ENCODE results near the gene GRID1. TPM values are rescaled to one million over a fixed set of nuclear protein-coding genes. Genes with fewer than 3 reads are reported as not detected.

The GRID1 gene
- total RNA-seq, 1 donor from 2014 or later = 3.0 TPM

DNA sequence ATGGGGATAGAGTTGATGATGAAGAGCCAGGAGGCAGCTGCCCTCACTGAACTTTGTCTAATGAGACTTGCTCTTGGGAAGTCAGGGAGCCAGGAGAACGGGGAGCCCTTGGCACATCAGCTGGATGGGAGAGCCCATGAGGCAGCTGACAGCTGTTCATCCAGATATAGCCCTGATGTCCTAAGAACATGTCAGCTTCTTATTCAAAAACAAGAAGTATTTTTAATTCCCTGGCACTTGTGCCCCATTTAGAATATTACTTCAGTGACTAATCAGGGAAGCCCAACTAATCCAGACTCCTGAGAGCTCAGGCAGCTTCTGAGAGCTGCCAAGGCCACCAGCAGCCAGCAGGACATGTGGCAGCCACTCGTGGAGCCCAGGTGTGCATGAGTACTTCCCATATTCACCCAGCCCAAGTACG, 363.4 kb downstream of the GRID1 start:
- intact Hi-C loops (cut with DNase I) = no loop called here
- DNase-seq (ENCODE audit: low spot score) = no peak

DNA sequence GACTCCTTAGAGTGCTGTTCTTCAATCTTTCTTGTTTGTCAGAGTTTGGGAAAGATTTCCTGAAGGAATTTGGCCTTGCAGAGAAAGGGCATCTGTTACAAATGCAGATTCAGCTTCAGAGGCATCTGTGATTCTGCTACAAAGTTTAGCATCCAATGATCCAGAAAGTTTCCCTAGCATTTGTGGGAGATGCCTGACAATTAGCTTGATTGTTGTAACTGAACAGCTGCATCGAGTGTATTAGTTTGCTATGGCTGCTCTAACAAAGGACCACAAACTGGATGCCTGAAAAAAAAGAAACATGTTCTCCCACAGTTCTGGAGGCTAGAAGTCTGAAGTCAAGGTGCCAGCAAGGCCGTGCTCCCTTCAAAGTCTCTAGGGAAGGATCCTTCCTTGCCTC, 365.1 kb downstream of the GRID1 start:
- intact Hi-C loops (cut with DNase I) = no loop called here
- DNase-seq (ENCODE audit: low spot score) = no peak

DNA sequence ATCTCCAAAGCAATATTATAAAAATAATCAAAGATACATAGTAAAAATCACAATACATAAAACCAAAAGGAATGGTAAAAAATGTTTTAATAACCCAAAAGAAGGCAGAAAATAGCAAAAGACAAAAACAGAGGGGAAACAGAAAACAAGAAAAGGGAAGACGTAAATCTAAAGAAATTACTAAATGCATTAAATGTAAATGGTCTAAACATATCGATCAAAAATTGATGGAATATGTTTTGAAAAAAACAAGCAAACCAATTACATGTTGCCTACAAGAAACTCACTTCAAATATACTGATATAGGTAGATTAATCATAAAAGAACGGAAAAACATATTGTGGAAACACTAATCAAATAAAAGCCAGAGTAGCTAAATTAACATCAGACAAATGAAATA, 369.1 kb downstream of the GRID1 start:
- intact Hi-C loops (cut with DNase I) = loop anchor here (10.0 kb wide), 1 partner anchor 367 kb away; the partner anchor contains the start of gene GRID1
- no peak for DNase-seq (ENCODE audit: low spot score)

DNA sequence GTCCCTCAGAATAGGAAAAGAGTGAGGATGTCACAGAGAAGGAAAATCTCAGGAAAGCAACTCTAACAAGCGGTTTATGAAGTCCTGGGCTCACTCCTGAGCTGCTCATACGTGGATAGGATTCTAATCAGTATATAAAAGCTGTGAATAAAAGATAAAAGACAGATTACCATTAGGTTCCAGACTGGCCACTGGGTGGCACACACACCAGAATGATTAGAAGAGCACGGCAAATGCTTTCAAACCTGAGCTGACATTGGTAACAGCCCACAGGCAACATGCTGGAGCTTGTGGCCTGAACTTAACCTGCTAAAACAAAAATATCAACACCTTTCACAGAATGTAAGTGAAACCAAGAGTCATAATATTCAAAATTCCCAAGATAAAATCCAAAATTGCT, 370.8 kb downstream of the GRID1 start:
- intact Hi-C loops (cut with DNase I) = loop anchor here (10.0 kb wide), 1 partner anchor 369 kb away; the partner anchor contains the start of gene GRID1
- DNase-seq (ENCODE audit: low spot score) = no peak

DNA sequence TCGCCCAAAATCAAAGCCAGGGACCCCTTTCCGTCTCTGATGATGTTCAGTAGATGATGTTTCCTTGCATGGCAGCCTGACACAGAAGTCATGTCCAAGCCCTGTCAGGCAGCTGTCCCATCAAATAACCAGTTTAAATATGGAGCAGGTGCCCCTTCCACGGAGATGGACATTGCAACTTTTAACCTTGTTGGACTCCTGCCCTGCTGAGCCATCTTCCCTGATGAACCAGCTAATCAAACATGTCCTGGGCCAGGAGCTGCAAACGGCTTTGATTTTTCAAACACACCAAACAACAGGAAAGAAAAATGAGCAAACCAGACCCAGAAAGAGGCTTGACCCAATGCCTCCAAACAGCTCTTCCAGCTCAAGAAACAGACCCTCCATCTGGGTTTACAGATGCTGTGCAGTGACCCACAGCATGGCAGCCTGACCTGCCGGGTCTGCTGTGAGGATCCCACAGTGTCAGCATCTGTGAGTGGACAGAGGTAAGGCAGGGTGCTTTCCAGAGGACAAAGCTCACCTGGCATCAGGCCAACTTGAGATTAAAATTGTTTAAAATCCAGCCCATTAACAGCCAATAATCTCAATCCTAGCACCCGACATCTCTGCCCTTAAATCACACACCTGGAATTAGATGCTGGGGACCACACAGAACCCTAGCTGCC, 372.6 kb downstream of the GRID1 start:
- intact Hi-C loops (cut with DNase I) = loop anchor here (5.0 to 10.0 kb wide), 2 partner anchors 73 to 371 kb away; partner anchors contain the start of gene GRID1
- DNase-seq (ENCODE audit: low spot score) = no peak

DNA sequence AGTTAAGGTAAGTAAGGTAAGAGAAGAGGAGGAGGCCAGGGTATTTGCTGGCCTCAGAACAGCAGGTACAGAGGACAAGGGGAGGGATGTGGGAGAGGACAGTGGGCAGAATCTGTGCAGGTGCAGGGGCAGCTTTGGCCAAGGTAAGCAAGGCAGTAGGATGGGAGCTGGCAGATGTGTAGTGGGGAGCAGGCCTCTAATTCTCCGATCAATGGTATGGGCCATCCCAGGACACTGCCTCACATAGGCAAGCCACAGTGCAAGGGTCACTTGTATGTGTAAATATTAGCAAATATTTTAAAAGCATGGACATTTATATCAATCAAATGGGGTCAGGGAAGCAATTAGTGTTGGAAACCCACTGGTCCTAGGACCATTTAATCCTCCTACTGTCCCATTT, 373.5 kb downstream of the GRID1 start:
- DNase-seq (ENCODE audit: low spot score) = no peak
- intact Hi-C loops (cut with DNase I) = loop anchor here (5.0 to 10.0 kb wide), 2 partner anchors 74 to 372 kb away; partner anchors contain the start of gene GRID1

DNA sequence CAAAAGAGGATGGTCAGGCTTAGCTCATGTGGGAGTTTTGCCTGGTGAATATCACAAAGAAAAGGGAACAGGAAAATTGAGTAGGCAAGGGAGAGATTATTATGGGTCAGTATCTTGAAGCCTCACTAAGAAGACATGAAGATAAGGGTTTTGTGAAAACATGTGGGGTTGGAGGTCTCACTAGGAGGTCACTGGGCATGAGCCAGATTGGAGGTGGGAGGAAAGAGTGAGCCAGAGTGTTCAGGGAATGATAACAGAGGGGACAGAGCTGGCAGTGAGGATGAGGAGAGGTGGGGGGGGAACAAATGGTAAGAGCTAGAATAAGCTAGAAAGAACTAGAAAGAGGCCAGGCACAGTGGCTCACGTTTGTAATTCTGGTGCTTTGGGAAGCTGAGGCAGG, 374.3 kb downstream of the GRID1 start:
- intact Hi-C loops (cut with DNase I) = loop anchor here (5.0 to 10.0 kb wide), 2 partner anchors 75 to 372 kb away; partner anchors contain the start of gene GRID1

DNA sequence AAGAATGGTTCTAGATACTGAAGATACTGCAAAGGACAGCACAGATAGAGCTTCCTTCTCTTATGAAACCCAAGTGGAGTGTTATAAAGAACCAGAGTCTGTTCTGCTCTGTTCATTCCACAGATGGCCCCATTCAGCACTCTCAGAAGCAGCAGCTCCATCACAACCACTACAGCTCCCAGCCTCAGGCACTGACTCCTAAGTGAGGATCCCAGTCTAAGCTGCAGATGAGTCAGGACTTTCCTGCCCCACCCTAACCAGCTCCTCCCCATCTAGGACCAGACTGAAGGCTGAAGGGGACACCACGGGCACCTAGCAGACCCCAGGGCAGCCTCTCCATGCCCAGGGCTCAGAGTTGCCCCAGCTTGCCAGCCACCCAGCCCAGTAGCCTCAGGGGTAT, 379.8 kb downstream of the GRID1 start:
- intact Hi-C loops (cut with DNase I) = no loop called here
- DNase-seq (ENCODE audit: low spot score) = no peak

More for the DNA sequence above, 374.3 kb downstream of the GRID1 start:
- no peak for DNase-seq (ENCODE audit: low spot score)

DNA sequence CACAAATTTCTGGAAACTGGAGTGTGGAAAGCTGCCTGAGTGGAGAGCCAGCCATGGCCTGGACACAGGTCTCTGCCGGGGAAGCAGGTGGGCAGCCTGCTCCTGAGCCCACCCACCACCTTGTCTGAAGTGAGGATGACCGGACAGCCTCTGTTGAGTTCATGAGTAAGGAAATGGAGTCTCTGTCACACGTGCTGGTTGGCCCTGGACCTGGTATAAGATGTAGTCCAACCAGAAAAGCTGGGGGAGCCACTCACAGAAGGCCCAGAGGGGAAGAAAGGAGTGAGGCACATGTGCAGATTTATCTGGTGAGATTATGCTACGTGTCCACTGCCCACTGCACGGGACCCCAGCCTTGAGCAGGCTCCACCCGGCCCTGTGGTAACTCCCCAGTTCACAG, 383.5 kb downstream of the GRID1 start:
- DNase-seq (ENCODE audit: low spot score) = no peak
- intact Hi-C loops (cut with DNase I) = no loop called here

DNA sequence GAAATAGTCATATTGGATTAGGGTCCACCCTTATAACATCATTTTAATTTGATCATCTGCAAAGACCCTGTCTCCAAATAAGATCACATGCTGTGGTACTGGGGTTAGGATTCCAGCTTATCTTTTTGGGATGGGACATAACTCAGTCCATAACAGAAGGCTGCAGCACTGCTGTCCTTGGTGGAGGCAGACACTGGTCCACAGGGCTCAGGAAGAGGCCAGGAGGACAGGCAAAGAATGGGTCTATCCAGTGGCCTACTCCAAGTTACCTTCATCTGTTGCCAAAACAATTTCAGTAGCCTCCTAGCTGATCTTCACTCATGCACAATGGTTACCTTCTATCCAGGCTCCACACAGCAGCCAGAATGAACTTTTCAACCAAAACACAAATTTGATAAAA, 387.0 kb downstream of the GRID1 start:
- intact Hi-C loops (cut with DNase I) = no loop called here
- DNase-seq (ENCODE audit: low spot score) = no peak

DNA sequence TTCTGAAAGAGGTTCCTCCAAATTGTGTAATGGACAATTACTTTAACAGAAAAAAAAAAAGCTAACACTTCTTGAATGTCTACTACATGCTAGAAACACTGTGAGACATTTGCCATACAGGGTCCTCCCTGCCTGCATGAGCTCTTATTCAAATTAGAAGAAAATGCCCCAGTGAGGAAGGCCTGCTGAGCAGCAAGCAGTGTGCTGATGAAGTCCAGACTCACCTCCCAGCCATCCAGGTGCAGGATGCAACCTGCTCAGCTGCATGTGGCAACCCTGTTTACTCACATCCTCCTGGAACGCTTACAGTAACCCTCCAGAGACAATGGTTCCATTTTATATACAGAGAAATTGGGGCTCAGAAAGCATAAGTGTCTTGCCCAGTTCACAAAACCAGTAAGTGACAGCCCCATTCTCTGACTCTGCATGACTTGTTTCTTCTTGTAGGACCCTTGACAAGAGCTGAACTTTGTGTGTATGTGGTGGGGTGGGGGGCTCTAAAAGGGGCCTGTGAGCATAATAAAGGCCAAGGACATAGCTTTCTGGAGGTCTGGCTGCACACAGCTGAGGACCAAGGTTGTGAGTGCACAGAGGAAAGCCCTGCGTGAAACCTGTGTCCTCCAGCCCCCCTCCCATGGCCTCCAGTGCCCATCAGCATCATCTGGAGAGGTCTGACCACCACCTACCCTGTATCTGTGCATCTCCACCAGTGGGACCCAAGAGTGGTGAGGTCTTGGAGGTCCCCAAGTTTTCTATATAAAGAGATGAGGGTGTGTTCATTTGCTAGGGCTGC, 387.8 kb downstream of the GRID1 start:
- intact Hi-C loops (cut with DNase I) = no loop called here
- DNase-seq (ENCODE audit: low spot score) = no peak

DNA sequence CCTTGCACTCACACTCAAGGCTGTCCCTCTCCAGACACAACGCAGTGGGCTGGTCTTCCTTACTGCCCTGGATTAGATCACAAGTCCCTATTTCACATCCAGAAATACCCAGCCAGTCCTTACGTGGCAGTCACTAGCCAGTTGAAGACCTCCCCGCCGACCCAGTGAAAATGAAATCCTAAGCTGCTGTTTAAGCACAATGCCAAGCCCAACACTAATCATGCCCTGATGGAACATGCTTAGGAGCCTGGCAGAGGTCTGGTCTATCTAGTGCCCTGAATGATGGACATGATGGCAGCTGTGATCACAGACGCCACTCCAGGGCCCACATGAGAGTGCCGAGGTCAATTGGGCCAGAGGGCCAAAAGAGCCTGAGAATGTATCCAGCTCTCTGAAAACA, 389.0 kb downstream of the GRID1 start:
- DNase-seq (ENCODE audit: low spot score) = no peak
- intact Hi-C loops (cut with DNase I) = no loop called here

DNA sequence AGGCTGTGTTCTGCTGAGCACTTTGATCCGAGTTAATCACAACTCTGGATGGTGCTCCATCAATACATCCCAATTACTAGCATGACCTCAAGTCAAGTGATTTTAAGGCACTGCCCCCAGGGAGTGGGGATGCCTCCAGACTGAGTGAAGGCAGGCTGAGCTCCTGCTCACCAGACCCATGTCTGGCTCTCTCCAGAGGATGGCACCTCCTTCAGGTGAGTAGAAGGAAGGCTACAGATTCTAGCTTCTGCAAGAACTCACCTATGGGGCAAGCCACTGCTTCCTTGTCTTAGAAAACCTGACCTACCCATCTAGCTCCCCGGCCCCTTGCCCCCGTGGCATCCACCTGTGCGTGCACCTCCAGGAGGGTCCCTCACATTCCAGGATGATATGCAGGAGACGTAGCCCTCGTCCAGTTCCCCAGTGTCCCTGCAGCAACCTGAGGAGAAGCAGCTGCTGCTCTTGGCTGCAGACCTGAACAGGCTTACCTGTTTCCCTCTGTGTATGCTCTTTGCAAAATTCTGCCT, 390.3 kb downstream of the GRID1 start:
- intact Hi-C loops (cut with DNase I) = no loop called here
- no peak for DNase-seq (ENCODE audit: low spot score)

DNA sequence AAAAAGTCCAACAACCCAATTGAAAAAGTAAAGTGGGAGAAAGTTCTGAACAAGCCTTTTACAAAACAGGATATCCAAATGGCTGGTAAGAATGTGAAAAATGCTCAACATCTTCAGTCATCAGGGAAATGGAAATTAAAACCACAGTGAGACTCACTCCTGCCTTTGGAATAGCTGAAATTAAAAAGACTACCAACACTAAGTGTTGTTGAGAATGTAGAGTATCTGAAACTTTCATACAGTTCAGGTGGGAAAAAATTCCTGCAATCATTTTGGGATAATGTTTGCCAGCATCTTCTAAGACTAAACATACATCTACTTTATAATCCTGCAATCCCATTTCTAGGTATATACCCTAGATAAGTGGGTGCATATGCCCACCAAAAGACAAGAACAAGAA, 395.1 kb downstream of the GRID1 start:
- intact Hi-C loops (cut with DNase I) = no loop called here
- no peak for DNase-seq (ENCODE audit: low spot score)

DNA sequence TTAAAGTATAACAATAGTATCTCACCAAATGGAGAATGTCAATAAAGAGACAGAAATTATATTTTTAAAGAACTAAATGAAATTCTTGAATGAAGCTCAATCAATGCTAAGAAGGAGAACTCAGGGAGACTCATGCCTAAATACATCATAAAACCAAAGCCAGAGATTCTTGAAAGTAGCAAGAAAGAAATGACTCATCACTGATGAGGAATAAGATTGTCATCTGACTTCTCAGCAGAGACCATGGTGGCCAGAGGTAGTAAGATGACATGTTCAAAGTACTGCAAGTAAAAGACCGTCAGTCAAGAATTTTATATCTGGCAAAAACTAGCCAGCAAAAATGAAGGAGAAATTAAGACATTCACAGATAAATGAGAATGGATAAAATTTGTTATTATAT, 399.0 kb downstream of the GRID1 start:
- intact Hi-C loops (cut with DNase I) = no loop called here
- no peak for DNase-seq (ENCODE audit: low spot score)

DNA sequence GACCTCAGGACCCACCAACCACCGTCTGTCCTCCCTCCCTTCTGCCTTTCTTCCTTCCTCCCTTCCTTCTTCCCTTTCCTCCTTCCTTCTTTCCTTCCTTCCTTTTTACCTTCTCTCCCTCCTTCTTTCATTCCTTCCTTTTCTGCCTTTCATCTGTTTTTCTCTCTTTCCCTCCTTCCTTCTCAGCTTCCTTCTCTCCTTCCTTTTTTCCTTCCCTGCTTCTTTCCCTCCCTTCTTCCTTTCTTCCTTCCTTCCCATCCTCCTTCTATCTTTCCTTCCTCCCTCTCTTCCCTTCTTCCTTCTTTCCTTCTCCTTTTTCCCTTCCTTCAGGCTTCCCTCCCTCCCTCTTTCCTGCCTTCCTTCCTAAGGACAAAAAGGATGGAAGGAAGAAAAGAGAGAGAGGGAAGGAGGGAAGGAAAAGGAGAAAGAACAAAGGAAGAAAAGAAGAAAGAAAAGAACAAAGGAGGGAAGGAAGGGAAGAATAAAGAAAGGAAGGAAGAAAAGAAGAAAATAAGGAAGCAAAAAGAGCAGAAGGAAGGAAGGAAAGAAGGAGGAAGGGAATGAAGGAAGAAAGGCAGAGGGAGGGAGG, 405.0 kb downstream of the GRID1 start:
- DNase-seq (ENCODE audit: low spot score) = no peak

DNA sequence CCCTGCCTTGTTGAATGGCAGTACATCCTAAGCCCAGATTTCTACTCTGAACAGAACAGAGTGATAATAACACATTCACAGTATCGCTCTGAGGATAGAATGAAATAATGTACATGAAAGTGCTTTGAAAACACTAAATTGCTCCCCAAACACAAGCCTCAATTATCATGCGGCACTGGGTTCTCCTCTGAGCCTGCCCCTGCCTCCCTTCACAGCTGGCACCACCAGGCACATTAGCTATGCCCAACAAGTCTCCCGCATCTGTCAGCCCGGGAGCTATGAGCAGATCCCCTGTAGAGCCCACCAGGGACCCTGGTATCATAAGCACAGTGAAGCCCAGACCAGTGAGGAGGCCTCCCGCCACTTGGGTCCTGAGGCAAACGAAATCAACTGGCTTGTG, 405.5 kb downstream of the GRID1 start:
- intact Hi-C loops (cut with DNase I) = no loop called here
- DNase-seq (ENCODE audit: low spot score) = no peak

More for the DNA sequence above, 405.0 kb downstream of the GRID1 start:
- intact Hi-C loops (cut with DNase I) = no loop called here

DNA sequence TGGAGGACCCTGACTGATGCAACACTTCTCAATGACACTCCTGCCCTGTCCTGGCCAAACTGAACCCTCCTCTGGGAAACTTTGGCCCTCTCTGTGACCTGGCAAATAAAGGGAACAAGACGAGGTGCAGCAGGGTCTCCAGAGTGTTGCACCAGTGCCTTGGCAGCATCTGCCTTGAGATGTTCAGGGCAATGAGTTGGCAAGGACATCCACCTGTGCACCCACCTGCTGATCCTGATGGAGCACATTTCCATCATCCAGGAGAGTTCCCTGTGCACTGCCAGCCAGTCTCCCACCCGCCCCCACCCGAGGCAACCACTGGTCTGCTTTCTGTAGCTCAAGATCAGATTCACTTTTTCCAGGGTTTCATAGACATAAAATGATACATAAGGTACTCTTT, 407.4 kb downstream of the GRID1 start:
- no peak for DNase-seq (ENCODE audit: low spot score)
- intact Hi-C loops (cut with DNase I) = no loop called here

DNA sequence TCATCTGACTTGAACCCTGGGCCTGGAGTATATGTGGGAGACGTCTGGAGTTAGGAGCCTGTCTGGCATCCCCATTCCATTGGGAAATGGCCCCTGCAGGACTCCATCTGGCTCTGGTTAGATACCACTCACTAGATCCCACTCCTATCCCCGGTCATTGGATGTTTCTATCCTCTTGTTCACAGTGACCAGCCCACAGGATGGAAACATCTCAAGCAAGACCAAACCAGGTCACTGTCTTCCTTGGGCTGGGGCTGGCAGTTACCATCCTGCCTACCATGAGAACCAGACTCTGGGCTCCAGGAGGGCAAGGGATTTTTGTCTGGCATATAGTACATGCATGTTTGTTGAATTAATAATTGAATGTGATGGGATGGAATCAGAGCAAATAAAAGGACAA, 415.7 kb downstream of the GRID1 start:
- DNase-seq (ENCODE audit: low spot score) = no peak
- intact Hi-C loops (cut with DNase I) = no loop called here

DNA sequence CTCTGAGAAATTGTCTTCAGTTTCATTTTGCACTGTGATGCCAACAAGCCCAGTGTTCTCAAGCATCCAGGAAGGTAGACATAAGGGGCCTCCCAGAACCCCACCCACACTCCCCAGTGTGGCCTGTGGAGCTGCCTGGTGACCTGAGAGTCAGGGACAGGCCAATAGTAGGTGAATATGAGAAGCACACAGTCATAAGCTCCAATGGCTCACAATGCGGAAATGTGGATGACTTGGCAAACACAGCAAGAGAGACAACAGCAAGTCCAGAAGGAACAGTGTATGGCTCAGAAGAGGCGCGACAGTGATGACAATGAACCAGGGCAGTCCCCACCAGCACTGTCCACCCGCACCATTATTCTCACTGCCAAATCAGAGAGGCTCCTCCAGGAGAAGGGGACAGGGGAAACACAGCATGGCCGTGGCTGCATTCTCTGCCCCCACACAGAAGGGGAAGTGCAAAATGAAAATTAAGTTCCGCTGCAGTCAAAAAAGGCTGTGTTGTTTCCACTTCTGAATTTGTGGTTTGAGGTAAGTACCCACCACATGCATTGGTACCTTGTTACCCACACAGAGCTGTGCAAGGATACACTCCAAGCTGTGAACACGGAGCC, 419.8 kb downstream of the GRID1 start:
- DNase-seq (ENCODE audit: low spot score) = no peak
- intact Hi-C loops (cut with DNase I) = no loop called here
